AG04449 (cell line): ENCODE measurements around the gene ADGRG7.

ENCODE experiments used
- CTCF ChIA-PET: fragments of 350-600 bp; formaldehyde crosslinking; extraction: SDS; loops from one replicate; lab custom pipeline; 2021; ENCODE audit warnings: antibody characterized with exemption; lab: Yijun Ruan, JAX
- POLR2A ChIA-PET: fragments of 400-600, 350-600 bp; formaldehyde crosslinking; extraction: SDS; loops from one replicate; lab custom pipeline; 2020; ENCODE audit warnings: antibody characterized with exemption, inconsistent platforms; lab: Yijun Ruan, JAX
- DNase-seq: peaks from one replicate; pipeline ENCODE4 v3.0.0-alpha.2; 2010; ENCODE audit warnings: low read depth, low spot score
- H3K4me3 ChIP-seq: 2 replicates; pipeline ENCODE4 v1.5.1; 2011; ENCODE audit warnings: low read depth, mild to moderate bottlenecking, control low read depth, low read length
- TF ChIP-seq, protein P1 (sequence below): IDR thresholded peaks from one replicate; pipeline ENCODE4 v1.5.1; 2011; ENCODE audit warnings: mild to moderate bottlenecking, moderate library complexity, low read length, control low read depth, inconsistent platforms; ENCODE audit not compliant: insufficient read depth; ENCODE audit errors: missing control alignments

Gene ADGRG7

DNA sequence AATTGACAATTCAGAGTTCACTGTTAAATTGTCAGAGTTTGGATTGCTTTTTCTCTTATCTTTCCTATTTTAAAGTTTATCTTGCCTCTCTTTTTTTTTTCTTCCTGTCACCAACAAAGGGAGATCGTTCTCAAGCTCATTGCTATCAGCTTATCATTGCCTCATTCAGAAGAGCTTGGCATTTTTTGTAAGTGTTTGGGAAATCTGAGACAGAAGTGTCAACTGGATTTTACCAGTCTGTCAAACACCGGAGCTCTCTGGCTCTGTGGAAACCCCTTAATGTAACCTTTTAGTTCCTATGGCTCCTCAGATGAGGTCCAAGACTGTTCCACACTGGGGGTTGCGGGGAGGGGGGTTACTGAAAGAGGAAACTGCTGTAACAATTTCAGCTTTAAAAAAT lies 89.3 kb downstream of the ADGRG7 start:
- no peak for DNase-seq
- H3K4me3 ChIP-seq: no peak overlapping the region
- CTCF ChIA-PET: interaction anchor here (0.8 to 1.6 kb wide), 2 partner anchors 10 to 237 kb away, joined by 3 to 4 read pairs; no protein-coding TSS in a partner anchor
- POLR2A ChIA-PET: no interaction called here
- TF ChIP-seq, protein P1, sequence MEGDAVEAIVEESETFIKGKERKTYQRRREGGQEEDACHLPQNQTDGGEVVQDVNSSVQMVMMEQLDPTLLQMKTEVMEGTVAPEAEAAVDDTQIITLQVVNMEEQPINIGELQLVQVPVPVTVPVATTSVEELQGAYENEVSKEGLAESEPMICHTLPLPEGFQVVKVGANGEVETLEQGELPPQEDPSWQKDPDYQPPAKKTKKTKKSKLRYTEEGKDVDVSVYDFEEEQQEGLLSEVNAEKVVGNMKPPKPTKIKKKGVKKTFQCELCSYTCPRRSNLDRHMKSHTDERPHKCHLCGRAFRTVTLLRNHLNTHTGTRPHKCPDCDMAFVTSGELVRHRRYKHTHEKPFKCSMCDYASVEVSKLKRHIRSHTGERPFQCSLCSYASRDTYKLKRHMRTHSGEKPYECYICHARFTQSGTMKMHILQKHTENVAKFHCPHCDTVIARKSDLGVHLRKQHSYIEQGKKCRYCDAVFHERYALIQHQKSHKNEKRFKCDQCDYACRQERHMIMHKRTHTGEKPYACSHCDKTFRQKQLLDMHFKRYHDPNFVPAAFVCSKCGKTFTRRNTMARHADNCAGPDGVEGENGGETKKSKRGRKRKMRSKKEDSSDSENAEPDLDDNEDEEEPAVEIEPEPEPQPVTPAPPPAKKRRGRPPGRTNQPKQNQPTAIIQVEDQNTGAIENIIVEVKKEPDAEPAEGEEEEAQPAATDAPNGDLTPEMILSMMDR: no peak

DNA sequence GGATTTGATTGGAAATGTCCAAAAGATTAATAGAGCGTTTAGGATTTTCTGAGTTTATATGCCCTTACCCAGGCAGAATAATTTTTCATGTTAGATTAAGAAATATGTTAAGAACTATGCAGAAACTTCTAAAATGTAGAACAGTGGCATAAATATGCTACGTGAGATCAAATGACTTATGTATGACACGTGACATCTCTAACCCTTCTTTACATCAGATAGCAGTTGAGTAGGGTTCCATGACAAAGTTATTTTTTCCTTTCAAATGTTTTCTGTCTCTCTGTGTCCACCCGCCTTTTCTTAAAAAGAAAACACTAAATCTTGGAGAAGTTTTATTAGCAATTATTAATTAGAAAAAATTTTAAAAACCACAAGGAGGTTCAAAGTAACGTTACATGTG lies 91.3 kb downstream of the ADGRG7 start:
- POLR2A ChIA-PET: no interaction called here
- H3K4me3 ChIP-seq: no peak overlapping the region
- no peak for DNase-seq
- TF ChIP-seq, protein P1: no peak
- CTCF ChIA-PET: no interaction called here

DNA sequence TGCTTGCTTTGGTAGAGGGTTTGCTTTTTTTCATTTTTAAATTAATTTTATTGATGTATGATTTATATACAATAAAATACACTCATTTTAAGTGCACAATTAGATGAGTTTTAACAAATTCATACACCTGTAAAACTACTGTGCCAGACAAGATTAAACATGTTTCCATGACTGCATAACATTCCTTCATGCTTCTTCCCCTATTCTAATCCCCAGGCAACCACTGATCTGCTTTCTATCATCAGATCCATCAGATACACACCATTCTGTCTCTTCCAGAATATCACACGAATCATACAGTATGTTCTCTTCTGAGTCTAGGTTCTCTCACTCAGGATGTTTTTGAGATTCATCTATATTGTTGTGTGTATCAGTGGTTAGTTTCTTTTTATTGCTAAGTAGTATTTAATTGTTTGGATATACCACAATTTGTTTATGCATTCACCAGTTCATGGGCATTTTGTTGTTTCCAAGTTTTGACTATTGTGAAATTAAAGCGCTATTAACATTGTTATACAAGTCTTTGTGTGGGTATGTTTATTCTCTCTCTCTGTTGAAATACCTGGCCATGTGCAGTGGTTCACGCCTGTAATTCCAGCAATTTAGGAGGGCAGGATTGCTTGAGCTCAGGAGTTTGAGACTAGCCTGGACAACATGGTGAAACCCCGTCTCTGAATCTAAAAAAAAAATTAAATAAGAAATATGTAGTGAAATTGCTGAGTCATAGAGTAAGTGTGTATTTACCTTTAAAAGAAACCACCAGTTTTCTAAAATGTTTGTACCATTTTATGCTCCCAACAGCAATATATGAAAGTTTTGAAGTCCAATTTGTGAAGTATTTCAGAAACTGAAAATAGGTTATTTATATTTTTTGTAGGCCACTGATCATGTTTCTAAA lies 92.9 kb downstream of the ADGRG7 start:
- DNase-seq: no peak
- no peak overlapping the region for H3K4me3 ChIP-seq
- ChIA-PET POLR2A (no interaction called here), CTCF (interaction anchor here (1.1 kb wide), 1 partner anchor 9 kb away, joined by 3 read pairs; no protein-coding TSS in a partner anchor)
- TF ChIP-seq, protein P1: no peak

DNA sequence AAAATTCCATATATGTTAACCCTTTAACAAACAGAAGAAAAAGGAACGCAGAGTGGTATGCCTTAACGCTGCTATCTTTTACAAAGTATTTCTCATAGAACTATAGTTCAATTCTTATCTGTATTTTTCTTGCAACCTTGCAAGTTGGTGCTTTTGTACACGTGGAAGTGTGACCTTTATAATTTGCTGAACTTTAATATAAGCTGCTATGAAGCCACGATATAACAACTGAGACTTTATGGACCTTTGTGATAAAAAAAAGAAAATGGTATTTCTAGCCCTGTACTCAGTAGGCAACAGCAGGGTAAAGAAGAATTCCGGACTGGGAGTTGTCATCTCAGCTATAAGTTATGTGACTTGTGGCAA lies 93.6 kb downstream of the ADGRG7 start:
- H3K4me3 ChIP-seq: no peak overlapping the region
- POLR2A ChIA-PET: no interaction called here
- TF ChIP-seq, protein P1: no peak
- CTCF ChIA-PET: interaction anchor here (1.1 kb wide), 1 partner anchor 9 kb away, joined by 3 read pairs; no protein-coding TSS in a partner anchor
- no peak for DNase-seq

DNA sequence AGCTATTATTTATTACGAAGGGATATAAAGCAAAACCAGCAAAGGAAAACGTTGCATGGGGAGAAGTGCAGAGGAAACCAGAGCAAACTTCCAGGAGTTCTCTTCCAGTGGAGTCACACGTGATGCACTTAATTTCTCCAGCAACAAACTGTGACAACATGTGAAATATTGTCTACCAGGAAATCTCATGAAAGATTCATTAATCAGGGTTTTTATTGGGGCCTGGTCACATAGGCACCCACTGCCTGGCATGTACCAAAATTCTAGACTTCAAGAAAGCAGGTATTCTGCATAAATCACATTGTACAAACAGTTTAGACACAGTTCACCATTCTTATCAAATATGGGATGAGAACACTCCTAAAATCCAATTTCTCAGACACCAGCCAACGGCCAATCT lies 94.5 kb downstream of the ADGRG7 start:
- POLR2A ChIA-PET: no interaction called here
- no peak overlapping the region for H3K4me3 ChIP-seq
- TF ChIP-seq, protein P1: no peak
- CTCF ChIA-PET: no interaction called here
- no peak for DNase-seq

DNA sequence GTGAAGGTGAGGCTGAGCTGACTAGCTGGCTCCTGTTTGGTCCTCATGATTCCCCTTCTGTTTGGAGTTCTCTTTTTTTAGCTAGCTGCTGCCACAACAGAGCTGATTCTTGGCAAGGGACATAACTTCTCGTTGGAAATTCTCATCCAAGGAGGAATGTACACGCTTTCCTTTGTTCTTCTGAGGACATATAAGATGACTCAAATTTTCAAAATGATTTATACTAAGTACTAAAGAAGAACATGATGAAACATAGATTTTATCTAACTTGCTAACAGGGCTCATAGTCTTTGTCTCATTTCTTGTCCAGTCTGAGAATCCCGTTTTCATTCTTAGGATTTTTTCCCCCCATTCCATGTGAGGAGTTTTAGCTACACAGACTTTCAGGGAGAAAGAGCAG lies 97.0 kb downstream of the ADGRG7 start:
- TF ChIP-seq, protein P1: no peak
- DNase-seq: no peak
- ChIA-PET POLR2A (no interaction called here), CTCF (interaction anchor here (2.2 kb wide), 1 partner anchor 103 kb away, joined by 6 read pairs; no protein-coding TSS in a partner anchor)
- H3K4me3 ChIP-seq: no peak overlapping the region
